K562 (cell line): ENCODE data around the gene BRD3. TPM values are rescaled to one million over a fixed set of nuclear protein-coding genes. Genes with fewer than 3 reads are reported as not detected.

Experiments used
- EP300 ChIP-seq: IDR thresholded peaks from 2 replicates; pipeline ENCODE4 v1.6.1; 2012; ENCODE audit warnings: low read length, improper control_type of control experiment
- MBD2 ChIP-seq: sonication (generic); IDR thresholded peaks from 2 replicates; pipeline ENCODE4 v1.6.1; 2016; ENCODE audit warnings: low read depth, borderline replicate concordance
- RNF2 ChIP-seq: sonication (generic); IDR thresholded peaks from 2 replicates; pipeline ENCODE4 v1.6.1; 2016
- SRSF3 ChIP-seq: fragments of 200-400 bp; formaldehyde crosslinking; IDR thresholded peaks from 2 replicates; pipeline ENCODE4 v1.6.1; 2016; ENCODE audit warnings: mild to moderate bottlenecking, low read length, moderate library complexity; ENCODE audit not compliant: insufficient read depth
- ZKSCAN8 ChIP-seq: fragments of 200-800 bp; sonication (Bioruptor generic); IDR thresholded peaks from 2 replicates; pipeline ENCODE4 v1.6.1; 2016; ENCODE audit warnings: missing genetic modification characterization, missing compliant biosample characterization
- ZNF12 ChIP-seq: sonication (generic); formaldehyde crosslinking; IDR thresholded peaks from 2 replicates; pipeline ENCODE4 v1.4.0; 2020; ENCODE audit warnings: mild to moderate bottlenecking, missing genetic modification reagents
- ZNF212 ChIP-seq: fragments of 450-650 bp; formaldehyde crosslinking; IDR thresholded peaks from 2 replicates; pipeline ENCODE4 v1.4.0; 2020; ENCODE audit warnings: mild to moderate bottlenecking
- ZNF316 ChIP-seq: fragments of 450-650 bp; IDR thresholded peaks from 2 replicates; pipeline ENCODE4 v1.6.1; 2016
- ZNF584 ChIP-seq: fragments of 200-800 bp; sonication (Bioruptor generic); IDR thresholded peaks from 2 replicates; pipeline ENCODE4 v1.6.1; 2016; ENCODE audit warnings: low read depth, mild to moderate bottlenecking, missing genetic modification characterization, missing compliant biosample characterization
- ZNF778 ChIP-seq: fragments of 450-650 bp; formaldehyde crosslinking; IDR thresholded peaks from 2 replicates; pipeline ENCODE4 v1.4.0; 2020; ENCODE audit warnings: mild to moderate bottlenecking, moderate library complexity
- polyA plus RNA-seq, 8 experiments: library from polyadenylated mRNA; depleted of rRNA in 4 of 8; stranded (reverse) in 5 of 8; unstranded in 3 of 8; fragments of >200 nt; fragmentation: Nextera tagmentation in 2 of 8; fragmentation: Illumina TruSeq in 1 of 8; extraction: Ambion mirVana in 2 of 8; extraction: Trizol in 1 of 8; gene quantifications; 2 replicates each; pipeline versions ENCODE4 v1.2.1 to v1.2.3, GENCODE V29; 2011 to 2014; ENCODE audit warnings: inconsistent platforms in 1 of 8, missing spikeins in 1 of 8
- total RNA-seq, 7 experiments: library from RNA; depleted of rRNA in 6 of 7; stranded (reverse); fragments of >200 nt in 6 of 7; fragmentation: Illumina TruSeq in 2 of 7; extraction: Trizol in 2 of 7; gene quantifications; 2 replicates each; pipeline versions ENCODE4 v1.2.1 to v1.2.3, GENCODE V29; 2011 to 2021; ENCODE audit warnings: low replicate concordance in 1 of 7
- TF ChIP-seq, protein P1 (sequence below): IDR thresholded peaks from 2 replicates; pipeline ENCODE4 v1.6.1; 2011; ENCODE audit not compliant: insufficient read length; ENCODE audit errors: extremely low read depth
- TF ChIP-seq, protein P2 (sequence below): sonication (generic); formaldehyde crosslinking; IDR thresholded peaks from 2 replicates; pipeline ENCODE4 v1.8.0; 2023; ENCODE audit warnings: mild to moderate bottlenecking, missing genetic modification reagents

Gene BRD3
- total and polyA plus RNA-seq, 9 of the 15 experiments (the other 6 are each of a cell fraction or from before 2014, with no cell fraction given) = 0.82 to 37.1 (median 4.2) TPM

DNA sequence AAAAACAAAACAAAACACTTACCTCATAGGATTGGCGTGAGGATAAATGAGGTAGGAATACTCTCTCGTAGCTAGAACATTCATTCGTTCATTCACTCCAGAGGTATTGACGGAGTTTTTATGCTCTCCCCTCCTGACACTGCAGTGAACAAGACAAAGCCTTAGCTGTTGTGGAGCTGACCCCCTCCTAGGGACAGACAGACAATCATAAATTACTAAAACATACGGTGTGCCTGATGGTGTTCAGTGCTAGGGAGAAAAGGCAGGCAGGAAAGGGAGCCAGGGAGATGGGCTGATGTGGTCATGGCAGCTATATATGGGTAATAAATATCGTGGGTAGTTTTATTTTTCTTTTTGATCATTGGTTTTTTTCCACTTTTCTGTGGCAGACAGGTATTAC lies 5.7 kb upstream of the BRD3 start (continued):
- TF ChIP-seq, protein P1, sequence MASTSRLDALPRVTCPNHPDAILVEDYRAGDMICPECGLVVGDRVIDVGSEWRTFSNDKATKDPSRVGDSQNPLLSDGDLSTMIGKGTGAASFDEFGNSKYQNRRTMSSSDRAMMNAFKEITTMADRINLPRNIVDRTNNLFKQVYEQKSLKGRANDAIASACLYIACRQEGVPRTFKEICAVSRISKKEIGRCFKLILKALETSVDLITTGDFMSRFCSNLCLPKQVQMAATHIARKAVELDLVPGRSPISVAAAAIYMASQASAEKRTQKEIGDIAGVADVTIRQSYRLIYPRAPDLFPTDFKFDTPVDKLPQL = no peak
- TF ChIP-seq ZNF316 = no peak
- TF ChIP-seq, protein P2, sequence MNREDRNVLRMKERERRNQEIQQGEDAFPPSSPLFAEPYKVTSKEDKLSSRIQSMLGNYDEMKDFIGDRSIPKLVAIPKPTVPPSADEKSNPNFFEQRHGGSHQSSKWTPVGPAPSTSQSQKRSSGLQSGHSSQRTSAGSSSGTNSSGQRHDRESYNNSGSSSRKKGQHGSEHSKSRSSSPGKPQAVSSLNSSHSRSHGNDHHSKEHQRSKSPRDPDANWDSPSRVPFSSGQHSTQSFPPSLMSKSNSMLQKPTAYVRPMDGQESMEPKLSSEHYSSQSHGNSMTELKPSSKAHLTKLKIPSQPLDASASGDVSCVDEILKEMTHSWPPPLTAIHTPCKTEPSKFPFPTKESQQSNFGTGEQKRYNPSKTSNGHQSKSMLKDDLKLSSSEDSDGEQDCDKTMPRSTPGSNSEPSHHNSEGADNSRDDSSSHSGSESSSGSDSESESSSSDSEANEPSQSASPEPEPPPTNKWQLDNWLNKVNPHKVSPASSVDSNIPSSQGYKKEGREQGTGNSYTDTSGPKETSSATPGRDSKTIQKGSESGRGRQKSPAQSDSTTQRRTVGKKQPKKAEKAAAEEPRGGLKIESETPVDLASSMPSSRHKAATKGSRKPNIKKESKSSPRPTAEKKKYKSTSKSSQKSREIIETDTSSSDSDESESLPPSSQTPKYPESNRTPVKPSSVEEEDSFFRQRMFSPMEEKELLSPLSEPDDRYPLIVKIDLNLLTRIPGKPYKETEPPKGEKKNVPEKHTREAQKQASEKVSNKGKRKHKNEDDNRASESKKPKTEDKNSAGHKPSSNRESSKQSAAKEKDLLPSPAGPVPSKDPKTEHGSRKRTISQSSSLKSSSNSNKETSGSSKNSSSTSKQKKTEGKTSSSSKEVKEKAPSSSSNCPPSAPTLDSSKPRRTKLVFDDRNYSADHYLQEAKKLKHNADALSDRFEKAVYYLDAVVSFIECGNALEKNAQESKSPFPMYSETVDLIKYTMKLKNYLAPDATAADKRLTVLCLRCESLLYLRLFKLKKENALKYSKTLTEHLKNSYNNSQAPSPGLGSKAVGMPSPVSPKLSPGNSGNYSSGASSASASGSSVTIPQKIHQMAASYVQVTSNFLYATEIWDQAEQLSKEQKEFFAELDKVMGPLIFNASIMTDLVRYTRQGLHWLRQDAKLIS = no peak
- TF ChIP-seq ZKSCAN8 (CRISPR knock-in tag) = no peak
- no peak for TF ChIP-seq SRSF3
- no peak for TF ChIP-seq ZNF778 (CRISPR knock-in tag)
- TF ChIP-seq ZNF584 (CRISPR knock-in tag) = no peak
- TF ChIP-seq EP300 = no peak
- no peak for TF ChIP-seq MBD2
- TF ChIP-seq RNF2 = no peak
- no peak for TF ChIP-seq ZNF212 (CRISPR knock-in tag)
- TF ChIP-seq ZNF12 (CRISPR knock-in tag) = no peak
